Chondrocyte (in vitro differentiated cells): ENCODE results near the gene STYK1. TPM values are rescaled to one million over a fixed set of nuclear protein-coding genes. Genes with fewer than 3 reads are reported as not detected.

Experiments used
- DNase-seq: peaks from one replicate; pipeline ENCODE4 v3.0.0; 2021; ENCODE audit warnings: mixed read lengths, low spot score
- H3K27ac Mint-ChIP-seq: one replicate; pipeline ENCODE4 v1.8.0; 2021; ENCODE audit warnings: mild to moderate bottlenecking, moderate library complexity, mixed read lengths; ENCODE audit not compliant: unreplicated experiment
- H3K27me3 Mint-ChIP-seq: 2 replicates; pipeline ENCODE4 v1.8.0; 2021; ENCODE audit warnings: low read depth, mixed read lengths
- H3K36me3 Mint-ChIP-seq: 2 replicates; pipeline ENCODE4 v1.8.0; 2021; ENCODE audit warnings: low read depth, mixed read lengths
- H3K4me1 Mint-ChIP-seq: 2 replicates; pipeline ENCODE4 v1.8.0; 2021; ENCODE audit warnings: low read depth, mild to moderate bottlenecking, mixed read lengths
- H3K4me3 Mint-ChIP-seq: one replicate; pipeline ENCODE4 v1.8.0; 2021; ENCODE audit warnings: mild to moderate bottlenecking, moderate library complexity, mixed read lengths; ENCODE audit not compliant: unreplicated experiment
- H3K9me3 Mint-ChIP-seq: 2 replicates; pipeline ENCODE4 v1.8.0; 2021; ENCODE audit warnings: low read depth, mixed read lengths
- total RNA-seq: library from RNA; stranded (reverse); gene quantifications from 3 replicates; pipeline ENCODE4 v1.2.1, GENCODE V29; 2021
- TF ChIP-seq, protein P1 (sequence below): fragments of 200-600 bp; sonication (generic); IDR thresholded peaks from 2 replicates; pipeline ENCODE4 v1.5.0; 2021; ENCODE audit warnings: antibody characterized with exemption, mild to moderate bottlenecking, moderate library complexity

The STYK1 gene
- total RNA-seq, 1 donor from 2014 or later, result 0.12 TPM

DNA sequence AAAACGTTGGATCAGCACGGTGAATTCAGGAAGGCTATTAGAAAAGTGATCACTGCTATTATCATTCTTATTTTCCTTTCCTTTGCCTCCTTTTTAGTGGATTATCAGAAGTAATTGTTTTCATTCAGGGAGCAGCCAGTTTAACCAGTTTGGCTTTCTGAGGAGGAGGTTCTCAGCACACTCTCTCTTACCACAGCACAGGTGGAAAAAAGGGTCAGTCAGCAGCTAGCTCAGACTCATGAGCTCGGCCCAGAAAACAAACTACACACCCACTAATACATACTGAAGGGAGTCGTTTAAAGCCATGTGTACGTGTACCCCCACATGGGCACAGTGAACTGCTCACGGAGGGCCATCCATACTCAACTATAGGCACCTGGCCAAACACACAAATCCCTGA is 37.2 kb downstream of the STYK1 start:
- no peaks in the 10 kb centered on the region for H3K9me3 Mint-ChIP-seq
- peaks cover 29% of the 10 kb centered on the region for H3K4me1 Mint-ChIP-seq
- no peak overlapping the region for H3K27ac Mint-ChIP-seq
- no peak for DNase-seq
- TF ChIP-seq, protein P1, sequence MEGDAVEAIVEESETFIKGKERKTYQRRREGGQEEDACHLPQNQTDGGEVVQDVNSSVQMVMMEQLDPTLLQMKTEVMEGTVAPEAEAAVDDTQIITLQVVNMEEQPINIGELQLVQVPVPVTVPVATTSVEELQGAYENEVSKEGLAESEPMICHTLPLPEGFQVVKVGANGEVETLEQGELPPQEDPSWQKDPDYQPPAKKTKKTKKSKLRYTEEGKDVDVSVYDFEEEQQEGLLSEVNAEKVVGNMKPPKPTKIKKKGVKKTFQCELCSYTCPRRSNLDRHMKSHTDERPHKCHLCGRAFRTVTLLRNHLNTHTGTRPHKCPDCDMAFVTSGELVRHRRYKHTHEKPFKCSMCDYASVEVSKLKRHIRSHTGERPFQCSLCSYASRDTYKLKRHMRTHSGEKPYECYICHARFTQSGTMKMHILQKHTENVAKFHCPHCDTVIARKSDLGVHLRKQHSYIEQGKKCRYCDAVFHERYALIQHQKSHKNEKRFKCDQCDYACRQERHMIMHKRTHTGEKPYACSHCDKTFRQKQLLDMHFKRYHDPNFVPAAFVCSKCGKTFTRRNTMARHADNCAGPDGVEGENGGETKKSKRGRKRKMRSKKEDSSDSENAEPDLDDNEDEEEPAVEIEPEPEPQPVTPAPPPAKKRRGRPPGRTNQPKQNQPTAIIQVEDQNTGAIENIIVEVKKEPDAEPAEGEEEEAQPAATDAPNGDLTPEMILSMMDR, result no peak
- no peaks in the 10 kb centered on the region for H3K36me3 Mint-ChIP-seq
- H3K4me3 Mint-ChIP-seq, result no peak overlapping the region
- no peaks in the 10 kb centered on the region for H3K27me3 Mint-ChIP-seq

DNA sequence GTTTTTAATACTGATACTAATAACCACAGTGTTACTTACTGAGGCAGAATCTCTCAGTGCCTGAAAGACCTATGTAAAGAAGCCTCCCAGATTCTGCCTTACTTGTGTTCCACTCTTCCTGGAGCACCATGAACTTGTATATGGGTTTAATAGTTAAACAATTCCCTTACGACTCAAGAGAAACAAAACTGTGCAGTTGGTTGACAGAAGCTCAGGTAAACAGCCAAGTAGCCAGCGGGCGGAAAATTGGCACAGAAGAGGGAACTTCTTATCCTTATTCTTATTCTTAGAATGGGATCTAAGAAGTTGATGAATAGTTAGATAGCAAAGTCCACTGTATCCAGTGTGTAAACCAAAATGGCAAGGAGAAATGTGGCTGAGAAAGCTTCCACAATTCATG is 37.7 kb downstream of the STYK1 start:
- no peaks in the 10 kb centered on the region for H3K36me3 Mint-ChIP-seq
- peaks cover 26% of the 10 kb centered on the region for H3K4me1 Mint-ChIP-seq
- H3K9me3 Mint-ChIP-seq, result no peaks in the 10 kb centered on the region
- TF ChIP-seq, protein P1, result no peak
- H3K27me3 Mint-ChIP-seq, result no peaks in the 10 kb centered on the region
- no peak for DNase-seq
- H3K4me3 Mint-ChIP-seq, result no peak overlapping the region
- H3K27ac Mint-ChIP-seq, result no peak overlapping the region

DNA sequence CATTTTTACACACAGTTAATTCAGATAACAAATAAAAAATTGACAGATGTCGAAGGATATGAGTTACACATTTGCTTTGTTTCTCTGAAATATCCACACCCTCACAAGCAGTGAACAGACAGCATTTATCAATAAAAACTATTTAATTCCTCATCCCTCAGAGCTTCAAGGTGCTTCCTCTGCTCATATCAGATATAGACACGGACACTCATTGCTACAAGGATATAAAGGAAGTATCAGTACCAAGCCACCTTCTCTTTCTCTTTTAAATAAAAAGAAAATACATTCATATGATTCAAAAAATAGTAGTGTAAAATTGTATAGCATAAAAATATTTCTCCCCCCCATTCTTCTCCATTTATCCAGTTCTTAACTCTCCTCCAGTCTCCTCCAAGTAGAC is 38.5 kb downstream of the STYK1 start:
- no peak overlapping the region for H3K4me3 Mint-ChIP-seq
- TF ChIP-seq, protein P1, result no peak
- H3K27me3 Mint-ChIP-seq, result no peaks in the 10 kb centered on the region
- DNase-seq, result no peak
- H3K9me3 Mint-ChIP-seq, result no peaks in the 10 kb centered on the region
- peaks cover 26% of the 10 kb centered on the region for H3K4me1 Mint-ChIP-seq
- no peaks in the 10 kb centered on the region for H3K36me3 Mint-ChIP-seq
- no peak overlapping the region for H3K27ac Mint-ChIP-seq

DNA sequence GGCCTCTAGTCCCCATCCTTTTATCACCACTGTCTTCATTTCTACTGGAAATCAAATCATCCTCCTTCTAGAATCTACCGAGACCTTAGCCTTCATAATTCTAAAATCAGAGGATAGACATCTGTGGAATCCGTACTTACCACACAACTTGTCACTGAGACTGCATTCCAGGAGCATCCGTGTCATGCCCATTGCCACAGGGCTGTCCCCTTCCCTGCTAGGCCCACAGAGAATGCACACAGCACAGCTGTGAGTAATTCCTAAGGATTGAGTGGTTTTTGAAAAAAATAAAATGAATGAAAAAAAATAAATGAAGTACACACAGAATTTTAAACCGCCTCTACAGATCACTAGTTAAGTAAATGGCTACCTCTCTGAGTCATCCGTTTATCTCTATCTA is 39.4 kb downstream of the STYK1 start:
- Mint-ChIP-seq H3K27ac (peak overlapping the region; percentile 50), H3K4me1 (peaks cover 26% of the 10 kb centered on the region), H3K36me3 (no peaks in the 10 kb centered on the region), H3K9me3 (no peaks in the 10 kb centered on the region), H3K4me3 (no peak overlapping the region), H3K27me3 (no peaks in the 10 kb centered on the region)
- DNase-seq, result no peak
- TF ChIP-seq, protein P1, result no peak

DNA sequence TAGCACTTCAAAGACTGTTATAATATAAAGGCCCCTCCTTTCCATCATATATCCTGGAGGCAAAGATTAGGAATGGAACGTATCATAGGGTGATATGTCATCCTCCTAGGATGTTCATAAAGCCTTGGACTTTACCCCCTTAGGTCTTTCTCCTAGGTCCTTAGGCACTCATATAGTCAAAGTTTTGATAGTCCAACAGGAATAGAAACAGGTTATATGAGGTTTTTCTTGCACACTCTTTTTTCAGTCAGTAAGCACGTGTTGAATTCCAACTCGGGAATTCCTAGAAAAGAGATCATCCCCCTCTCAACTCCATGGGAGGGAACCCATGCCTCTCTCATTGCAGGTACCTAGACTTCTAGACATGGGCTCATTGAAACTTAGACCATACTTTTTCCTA is 40.3 kb downstream of the STYK1 start:
- H3K27ac Mint-ChIP-seq, result no peak overlapping the region
- no peak for DNase-seq
- no peaks in the 10 kb centered on the region for H3K27me3 Mint-ChIP-seq
- no peak overlapping the region for H3K4me3 Mint-ChIP-seq
- H3K9me3 Mint-ChIP-seq, result no peaks in the 10 kb centered on the region
- H3K36me3 Mint-ChIP-seq, result no peaks in the 10 kb centered on the region
- TF ChIP-seq, protein P1, result no peak
- H3K4me1 Mint-ChIP-seq, result peaks cover 26% of the 10 kb centered on the region
